ENCODE data around the gene PXDN.
"Not testable (repeated sequence)": the region's sequence is repeated elsewhere in the genome, so short reads cannot be mapped to it uniquely, and the experiment has no call there.

The PXDN gene

DNA sequence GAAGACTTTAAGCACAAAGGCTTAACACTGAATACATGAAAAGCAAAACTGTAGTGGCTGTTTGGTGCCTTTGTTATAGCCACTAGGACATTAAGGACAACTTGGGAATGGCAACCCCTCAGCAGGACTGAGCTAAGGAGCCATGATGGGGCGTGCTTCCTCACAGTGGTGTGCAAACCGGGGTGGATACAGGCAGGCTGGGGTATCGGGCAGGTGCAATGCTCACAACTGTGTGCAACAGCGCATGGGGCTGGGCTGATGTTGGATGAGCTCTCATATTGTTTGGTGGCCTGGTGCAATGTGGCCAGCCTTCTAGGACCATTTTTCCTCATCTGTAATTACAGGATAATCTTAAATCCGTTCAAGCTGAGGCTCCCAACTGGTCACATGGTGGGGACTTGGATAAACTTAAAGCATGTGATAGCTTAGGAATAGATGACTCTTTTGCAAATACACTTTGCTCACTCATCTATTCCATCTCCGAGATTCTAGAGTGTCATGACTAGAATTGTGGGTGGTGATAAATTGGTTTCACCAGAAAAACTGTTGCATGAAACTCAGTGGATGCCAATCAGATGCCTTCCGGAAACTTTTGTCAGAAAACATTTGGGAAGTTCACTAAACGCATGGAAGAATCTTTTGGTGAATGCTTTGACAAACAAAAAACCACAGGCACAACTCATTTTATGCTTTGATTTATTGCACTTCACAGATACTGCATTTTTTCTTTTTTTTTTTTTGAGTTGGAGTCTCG, 116.5 kb downstream of the PXDN start:
- DNase-seq, result no peak

DNA sequence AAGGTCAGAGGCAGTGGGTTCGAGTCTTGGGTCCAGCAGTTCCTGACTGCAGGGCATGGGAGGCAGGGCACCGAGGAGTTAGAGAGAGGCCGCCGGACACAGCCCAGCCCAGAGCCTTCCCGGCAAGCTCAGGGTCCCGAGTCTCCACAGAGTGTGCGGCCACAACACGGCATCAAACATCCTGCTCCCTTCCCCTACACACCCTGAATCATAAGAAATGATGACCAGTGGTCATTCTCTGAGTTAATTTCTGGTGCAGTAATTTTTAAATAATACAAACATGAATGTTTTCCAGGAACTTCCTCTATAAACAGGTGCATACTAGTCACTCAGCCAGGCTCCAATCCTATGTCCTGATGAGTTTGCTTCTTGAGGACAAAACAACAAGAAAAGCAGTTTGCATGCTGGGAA, 118.0 kb downstream of the PXDN start:
- DNase-seq, result no peak

DNA sequence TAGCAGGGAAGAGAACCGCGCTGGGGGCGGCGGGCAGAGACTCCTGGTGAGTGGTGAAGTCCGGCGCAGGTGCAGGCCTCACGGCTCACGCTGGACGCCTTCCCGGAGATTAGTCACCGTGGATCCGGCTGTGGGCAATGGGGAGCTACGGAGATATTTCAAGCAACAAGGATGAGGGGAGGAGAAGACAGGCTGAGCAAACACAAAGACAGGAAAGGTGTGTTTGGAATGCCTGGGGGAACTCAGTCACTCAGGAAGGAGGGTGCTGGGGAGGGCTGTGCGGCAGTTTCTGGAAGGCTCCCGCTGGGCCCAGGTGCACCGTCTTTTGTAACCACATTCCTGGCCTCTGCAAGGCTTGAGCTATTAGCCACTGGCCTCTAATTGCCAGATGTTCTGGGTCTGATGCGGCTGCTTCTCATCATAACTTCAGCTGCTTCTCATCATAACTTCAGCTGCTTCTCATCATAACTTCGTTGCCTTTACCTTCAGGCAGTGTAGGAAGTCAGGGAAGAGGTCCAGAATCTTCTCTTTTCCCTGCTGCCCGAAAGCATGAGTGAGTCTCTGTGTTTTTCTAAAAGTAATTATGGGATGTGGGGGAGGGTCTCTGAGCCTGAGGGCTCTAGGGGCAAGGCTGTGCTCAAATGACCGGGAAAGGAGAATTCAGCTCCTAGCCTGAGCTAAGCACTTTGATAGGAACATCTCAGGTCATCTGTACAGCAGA, 118.9 kb downstream of the PXDN start:
- DNase-seq, result no peak

DNA sequence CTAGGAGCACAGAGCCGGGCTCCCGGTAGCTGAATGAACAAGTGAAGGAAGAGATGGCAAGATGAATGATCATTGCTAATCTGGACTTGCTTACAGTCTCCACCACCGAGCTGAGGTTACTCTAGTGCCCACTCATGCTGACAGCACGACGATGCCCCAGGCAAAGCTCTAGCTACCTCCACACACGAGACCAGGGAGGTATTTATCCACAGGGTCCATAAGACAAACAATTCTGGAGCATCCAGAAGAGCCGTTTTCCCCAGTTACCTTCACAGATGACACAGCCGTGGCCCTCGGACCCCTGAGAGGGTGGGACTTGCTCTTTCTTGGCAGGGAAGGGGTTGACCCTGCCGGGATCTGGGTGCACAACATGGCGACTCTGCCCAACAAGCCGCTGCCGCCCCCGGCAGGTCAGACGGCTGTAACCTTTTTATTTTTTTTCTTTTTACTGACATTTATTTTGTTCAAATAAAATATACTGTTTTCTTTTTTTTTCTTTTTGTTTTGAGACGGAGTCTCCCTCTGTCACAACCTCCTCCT, 120.3 kb downstream of the PXDN start:
- no peak for DNase-seq

DNA sequence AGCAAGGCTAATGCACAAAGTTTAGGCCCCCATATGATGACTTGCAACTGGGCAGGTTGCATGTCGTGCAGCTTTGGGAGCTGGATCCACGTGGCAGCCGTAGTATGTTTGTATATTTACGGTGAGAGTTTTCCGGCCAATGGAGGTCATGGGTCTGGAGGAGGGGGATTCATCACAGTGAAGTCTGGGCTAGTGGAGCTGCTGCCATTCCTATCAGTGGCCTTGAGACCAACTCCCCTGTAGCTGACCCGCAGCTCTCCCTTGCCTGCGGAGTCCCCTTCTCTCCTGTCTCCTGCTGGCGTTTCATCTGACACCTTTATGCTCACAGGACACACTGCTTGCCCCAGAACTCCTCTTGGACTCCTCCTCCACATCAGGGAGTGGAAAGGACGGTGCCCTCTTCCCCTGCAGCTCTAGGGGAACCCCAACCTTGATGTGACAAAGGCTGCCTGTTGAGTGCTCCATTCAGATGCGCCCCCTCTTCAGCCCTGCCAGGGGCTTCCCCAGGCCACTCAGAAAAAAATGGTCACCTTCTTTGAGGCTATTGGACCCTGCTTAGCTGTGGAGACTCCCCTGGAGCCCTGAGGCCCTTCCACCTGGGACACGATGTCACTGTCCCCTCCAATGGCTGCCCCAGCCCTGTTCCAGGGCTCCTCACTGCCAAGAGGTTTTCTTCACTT, 121.7 kb downstream of the PXDN start:
- no peak for DNase-seq

DNA sequence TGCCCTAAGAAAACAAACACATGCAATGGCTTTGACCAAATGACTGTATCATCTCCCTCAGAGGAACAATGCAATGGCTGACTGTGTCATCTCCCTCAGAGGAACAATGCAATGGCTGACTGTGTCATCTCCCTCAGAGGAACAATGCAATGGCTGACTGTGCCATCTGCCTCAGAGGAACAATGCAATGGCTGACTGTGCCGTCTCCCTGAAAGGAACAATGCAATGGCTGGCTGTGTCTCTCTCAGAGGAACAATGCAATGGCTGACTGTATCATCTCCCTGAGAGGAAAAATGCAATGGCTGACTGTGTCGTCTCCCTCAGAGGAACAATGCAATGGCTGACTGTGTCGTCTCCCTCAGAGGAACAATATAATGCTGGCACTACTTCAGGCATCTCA, 122.3 kb downstream of the PXDN start:
- DNase-seq, result not testable (repeated sequence)

DNA sequence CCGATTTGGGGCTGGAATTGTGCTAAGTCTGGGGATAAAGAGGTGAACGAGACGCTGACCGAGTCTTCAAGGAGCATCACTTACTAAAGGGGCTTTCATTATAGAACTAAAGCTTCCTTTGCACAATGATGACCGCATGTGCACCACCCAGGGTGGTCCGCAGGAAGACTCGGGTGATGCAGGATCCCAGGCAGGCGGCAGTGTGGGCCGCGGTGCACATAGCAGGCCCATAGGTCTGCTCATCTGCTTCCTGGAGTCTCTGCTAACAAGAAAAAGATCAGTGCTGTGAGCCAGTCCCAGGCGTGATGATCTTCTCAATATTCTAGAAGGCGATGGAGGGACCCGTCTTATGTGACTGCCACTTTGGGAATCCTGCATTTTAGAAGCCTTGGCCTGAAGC, 122.8 kb downstream of the PXDN start:
- DNase-seq, result no peak

DNA sequence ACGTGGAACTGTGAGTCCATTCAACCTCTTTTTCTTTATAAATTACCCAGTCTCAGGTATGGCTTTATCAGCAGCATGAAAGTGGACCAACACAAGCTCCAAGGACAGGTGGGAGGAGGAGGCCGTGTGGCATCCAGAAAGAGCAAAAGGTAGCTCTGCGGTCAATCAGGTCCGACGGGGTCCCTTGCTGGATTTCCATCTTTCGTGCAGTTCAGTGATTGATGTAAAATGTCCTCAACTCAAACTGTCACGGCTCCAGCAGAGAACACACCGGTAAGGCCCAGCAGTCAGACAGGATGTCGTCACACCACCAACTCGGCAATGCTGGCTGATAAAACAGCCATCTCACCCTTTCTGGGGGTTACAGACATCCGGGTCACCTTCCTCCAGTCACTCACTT, 123.3 kb downstream of the PXDN start:
- DNase-seq, result no peak

DNA sequence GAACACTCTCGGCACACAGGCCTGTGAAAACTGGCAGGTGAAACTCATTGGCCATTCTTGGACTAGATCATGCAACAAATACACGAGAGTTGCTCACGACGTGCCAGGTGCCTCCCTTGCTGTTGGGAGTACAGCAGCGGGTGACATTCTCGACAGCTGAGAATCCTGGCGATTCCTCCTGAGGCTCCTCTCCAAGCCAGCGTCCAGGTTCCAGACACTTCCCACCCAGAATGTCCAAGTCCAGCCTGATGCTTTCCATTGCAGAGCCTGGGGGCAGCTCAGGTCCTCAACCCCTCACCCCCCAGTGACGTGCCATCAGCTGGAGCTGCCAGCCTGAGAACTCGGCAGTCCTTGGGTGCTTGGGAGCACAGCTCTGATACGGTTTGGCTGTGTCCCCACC, 124.2 kb downstream of the PXDN start:
- no peak for DNase-seq

DNA sequence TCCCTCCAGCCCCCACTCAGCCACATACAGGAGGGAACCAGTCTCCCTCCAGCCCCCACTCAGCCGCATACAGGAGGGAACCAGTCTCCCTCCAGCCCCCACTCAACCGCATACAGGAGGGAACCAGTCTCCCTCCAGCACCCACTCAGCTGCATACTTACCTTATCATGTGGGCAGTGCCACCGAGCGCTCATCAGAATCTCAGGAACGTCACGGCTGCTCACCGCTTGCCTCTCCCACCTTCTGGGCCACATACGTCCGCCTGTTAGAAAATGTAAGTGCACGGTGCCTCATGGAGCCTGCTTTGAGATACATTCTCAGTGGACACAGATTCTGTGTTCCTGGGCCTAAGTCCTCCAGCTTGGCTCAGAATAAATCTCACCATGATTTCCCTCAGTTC, 124.8 kb downstream of the PXDN start:
- DNase-seq, result no peak

DNA sequence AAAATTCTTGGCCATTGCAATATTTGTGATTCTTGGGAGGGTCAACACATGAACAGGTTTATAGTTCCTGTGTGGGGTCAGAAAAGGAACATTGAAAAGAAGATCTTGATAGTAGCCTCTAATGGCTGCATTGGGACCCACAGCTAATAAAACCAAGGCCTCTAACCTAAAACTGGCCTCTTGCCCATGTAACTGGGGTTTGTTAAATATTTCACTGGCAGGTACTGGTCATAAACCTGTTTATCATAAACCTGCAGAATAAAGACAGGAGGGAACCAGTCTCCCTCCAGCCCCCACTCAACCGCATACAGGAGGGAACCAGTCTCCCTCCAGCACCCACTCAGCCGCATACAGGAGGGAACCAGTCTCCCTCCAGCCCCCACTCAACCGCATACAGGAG, 125.3 kb downstream of the PXDN start:
- DNase-seq, result no peak

DNA sequence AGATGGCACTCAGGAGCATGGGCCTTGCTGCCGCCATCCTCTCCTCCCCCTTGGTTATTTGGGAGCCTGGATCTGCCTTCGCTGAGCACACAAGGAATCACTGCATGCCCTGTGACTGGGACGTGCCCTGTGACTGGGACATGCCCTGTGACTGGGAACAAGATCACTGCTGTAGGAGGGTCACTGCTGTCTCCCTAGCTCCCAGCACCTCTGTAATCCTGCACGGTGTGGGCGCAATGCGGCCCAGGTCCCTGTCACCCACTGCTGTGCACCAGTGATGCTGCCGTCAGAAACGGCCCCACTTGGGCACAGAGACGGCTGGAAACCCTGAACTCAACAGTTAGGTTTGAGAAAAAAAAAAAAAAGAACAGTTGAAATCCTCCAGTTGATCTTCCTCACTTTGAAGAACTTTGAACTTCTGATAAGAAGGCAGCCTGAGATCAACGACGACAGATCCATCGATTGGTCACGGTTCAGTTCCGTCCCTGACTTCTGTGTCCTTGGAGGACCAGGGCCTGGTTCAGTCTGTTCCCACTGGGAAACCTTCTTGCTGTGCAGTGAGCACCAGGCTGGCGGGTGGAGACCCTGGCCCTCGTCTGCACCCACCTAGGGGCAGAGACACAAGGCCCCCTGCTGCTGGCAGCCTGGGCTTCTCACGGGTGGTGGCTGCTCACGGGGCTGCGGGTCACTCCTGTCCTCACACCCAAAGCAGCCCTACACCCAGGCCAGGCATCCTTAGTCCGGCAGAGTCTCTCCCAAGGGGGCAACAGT, 125.9 kb downstream of the PXDN start:
- DNase-seq, result no peak

DNA sequence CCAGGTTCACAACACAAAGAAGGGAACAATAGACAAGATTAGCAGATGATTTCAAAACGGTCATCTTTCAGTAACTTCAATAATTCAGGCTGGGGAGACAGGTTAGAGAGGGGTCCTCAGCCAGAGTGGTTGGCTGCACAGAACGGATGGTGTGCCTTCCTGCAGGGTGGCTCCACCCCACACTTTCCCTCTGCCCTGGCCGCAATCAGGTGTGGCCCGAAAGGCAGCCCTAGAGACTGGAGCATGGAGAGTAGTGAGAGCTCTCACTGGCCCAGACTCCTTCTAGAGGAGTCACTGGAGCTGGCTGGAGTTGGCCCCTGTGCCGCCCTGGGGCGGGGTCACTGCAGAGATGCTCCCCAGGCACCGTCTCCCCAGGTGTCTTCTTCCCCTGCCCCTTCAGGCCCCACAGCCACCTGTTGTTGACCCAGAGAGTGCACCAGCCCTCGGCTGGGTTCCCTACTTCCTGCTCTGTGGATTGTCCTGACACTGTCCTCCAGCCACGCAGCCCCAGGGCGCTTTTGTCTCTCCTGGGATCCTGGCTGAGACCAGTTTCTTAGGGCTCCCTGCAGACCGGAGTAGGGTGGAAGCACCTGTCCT, 126.8 kb downstream of the PXDN start:
- DNase-seq, result no peak

DNA sequence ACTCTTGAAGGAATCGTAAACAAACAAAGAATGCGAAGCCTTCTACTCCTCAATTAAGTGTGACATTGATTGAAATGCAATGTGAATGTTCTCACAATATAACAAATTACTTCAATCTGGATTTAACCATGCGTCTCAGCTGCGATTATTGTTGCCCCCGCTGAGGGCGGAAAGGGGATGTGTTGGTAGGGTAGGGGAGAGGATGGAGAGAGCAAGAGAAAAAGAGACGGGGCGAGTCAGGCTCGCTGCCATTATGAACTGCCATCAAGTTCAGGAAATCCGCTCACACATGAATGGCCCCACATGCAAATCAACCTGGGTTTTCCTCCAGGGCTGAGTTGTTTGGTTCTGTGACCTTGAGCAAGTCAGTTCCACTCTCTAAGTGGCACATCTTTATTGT, 129.8 kb downstream of the PXDN start:
- DNase-seq, result no peak

DNA sequence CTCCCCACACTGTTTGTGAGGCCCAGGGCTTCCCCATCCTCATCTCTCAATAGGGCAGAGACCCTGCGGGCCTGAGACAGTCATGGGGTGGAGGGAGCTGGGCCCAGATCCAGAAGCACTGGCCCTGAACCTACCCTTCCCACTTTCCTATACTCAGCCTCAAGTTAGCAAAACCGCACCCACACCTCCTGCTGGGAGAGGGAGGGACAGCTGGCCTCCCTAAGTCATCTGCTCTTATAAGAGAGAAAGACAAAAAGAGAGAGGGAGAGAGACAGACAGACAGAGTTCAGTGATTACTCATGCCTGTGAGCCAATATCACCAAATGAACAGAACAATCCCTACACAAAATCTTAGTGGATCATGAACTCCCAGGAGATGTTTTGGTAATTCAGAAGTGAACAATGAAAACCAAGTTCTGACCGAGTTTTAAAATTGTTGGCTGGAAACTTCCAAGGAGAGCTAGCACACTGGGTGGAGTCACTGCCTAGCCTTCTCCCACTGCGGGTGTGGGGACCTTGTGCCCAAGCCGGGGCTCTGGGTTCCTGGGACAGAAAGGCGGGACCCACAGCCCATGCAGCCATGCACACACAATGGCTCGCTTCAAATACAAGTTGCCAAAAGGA, 130.5 kb downstream of the PXDN start:
- no peak for DNase-seq

DNA sequence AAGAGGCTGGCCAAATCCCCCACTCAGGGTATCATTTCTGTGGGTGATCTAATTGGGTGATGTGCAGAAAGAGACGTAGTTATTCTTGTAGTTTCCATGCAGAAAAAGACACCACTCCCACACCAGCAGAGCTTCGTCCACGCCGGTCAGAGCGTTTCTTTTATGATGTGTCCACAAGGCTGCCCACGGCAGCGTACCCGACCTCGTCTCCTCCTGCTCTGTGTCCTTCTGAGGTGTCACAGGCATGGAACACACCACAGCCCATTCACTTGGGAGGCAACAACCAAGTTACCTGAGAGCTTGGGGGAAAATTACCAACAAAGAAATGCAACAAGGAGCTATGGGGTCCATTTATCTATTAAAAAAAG, 131.3 kb downstream of the PXDN start:
- DNase-seq, result no peak

DNA sequence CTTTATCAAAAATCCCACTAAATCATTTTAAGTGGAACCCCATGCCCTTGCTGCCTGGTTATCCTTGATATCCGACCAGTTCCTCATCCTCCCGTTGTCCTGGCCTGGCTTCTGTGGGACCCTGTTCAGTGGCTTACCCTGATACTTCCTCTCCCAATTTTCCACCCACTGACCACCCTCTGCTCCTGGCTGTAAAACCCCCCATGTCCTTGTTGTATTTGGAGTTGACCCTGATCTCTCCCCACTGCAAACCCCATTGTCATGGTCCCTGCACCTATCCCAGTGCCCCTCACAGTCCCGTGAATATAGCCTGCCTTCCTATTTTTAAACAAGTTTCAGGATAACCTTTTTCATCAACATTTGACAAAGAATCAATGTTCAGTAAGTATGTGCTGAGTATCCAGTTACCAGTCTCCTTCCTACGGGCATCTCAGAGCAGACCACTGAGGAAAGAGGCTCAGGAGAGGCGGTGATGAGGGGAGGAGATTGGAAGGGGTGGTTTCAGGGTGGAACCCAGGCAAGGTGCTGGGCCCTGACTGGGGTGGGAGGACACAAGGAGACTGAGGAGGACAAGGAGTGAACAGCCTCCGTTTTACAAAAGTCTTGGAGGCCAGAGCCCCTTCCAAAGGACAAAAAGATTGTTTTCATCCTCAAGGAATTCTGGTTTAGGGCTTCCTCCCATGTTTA, 131.8 kb downstream of the PXDN start:
- no peak for DNase-seq

DNA sequence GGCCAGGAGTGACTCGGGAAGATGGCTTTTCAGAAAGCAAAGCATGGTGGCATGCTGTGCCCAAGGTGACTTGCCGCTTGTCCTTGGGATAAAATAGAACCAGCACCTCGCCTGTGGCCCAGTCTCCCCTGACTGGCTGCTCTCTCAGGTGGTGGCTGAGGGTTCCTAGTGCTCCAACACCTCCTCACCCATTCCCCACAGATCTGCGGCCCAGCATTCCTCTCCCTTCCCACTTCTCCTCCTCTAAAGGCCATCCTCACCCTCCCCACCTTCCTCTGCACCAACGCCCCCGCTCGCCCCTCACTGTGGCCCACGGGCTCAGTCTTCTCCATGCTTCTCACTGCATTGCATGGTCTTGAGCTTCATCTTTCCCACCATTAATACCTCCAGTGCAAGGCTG, 132.4 kb downstream of the PXDN start:
- no peak for DNase-seq

DNA sequence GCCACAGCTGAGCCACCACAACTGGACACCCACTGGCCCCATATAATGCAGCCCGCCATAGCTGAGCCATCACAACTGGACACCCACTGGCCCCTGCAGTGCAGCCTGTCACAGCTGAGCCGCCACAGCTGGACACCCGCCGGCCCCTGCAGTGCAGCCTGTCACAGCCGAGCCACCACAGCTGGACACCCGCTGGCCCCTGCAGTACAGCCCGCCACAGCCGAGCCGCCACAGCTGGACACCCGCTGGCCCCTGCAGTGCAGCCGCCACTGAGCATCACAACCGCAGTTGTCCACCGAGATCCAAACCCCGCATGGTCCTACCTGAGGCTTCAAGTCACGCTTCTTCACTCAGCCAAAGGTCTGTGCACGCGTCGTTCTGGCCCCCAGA, 134.2 kb downstream of the PXDN start:
- DNase-seq, result no peak

DNA sequence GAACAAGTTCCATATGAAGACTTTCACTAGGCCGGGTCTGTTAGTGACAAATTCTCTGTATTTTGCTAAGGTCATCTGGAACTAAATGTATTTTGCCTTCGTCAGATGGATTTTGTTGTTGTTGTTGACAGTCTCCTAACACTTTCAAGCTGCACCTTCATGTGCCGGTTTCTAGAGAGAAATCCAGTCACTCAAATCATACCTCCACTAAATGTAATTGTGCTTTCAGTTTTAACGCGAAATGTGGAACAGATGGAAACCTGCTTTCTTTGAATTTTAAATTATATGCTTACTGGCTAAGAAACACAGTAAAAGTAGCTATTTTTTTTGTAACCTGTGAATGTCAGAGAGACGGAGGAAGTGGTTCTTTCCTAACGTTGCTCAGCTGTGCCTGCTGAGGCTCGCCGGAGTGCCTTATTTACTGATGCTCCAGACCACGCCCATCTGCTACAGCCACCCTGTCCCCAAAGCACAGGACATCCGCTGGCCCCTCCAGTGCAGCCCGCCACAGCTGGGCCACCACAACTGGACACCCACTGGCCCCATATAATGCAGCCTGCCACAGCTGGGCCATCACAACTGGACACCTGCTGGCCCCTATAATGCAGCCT, 134.7 kb downstream of the PXDN start:
- no peak for DNase-seq

DNA sequence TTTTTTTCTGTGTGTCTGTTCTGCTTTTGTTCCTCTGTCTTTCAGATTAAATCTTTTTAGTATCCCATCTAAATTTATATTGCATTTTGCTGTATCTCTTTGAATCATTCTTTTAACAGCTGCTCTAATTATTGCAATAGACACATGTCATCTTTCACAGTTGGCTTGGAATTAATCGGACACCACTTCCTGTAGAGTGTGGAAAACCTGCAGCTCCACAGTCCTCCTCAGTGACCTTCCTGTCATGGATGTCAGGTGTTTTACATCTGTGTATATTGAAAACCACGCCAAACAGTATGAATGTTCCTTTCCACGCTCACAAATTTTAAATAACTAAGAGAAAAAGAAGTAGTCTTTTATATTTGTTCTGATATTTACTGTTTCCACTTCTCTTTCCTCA, 135.3 kb downstream of the PXDN start:
- DNase-seq, result no peak

Measured in NCI-H748 treated with DMSO at 0.1 percent for 48 hours (cell line).